Endothelial cell of umbilical vein (primary cell): Measurements from ENCODE around the gene GPATCH4. TPM values are rescaled to one million over a fixed set of nuclear protein-coding genes. Genes with fewer than 3 reads are reported as not detected.

ENCODE experiments used
- BruUV-seq: library from RNA; stranded (reverse); fragments of 400-500 nt; replicated peaks from 2 replicates; lab custom pipeline; 2021; lab: Mats Ljungman, UMichigan
- CTCF ChIA-PET: fragments of 300-600, 350-600 bp; sonication (Branson Sonifier 250); formaldehyde crosslinking; loops from one replicate; lab custom pipeline; 2021; ENCODE audit warnings: antibody characterized with exemption, inconsistent platforms; lab: Charles Lee
- POLR2A ChIA-PET: fragments of 300-600, 350-600 bp; sonication (Branson Sonifier 250); formaldehyde crosslinking; loops from one replicate; lab custom pipeline; 2021; ENCODE audit warnings: antibody characterized with exemption, inconsistent platforms; lab: Charles Lee
- DNase-seq: peaks from one replicate; pipeline ENCODE4 v3.0.0-alpha.2; 2011; ENCODE audit warnings: low read depth, low spot score
- FAIRE-seq: peaks from 2 replicates; lab custom pipeline; 2011; peaks lifted over from hg19 to GRCh38; lab: Jason Lieb, UNC
- H2AFZ ChIP-seq: 2 replicates; pipeline ENCODE4 v1.6.0; 2012; ENCODE audit warnings: low read depth, low read length, control low read depth, inconsistent platforms
- H3K27ac ChIP-seq: 2 replicates; pipeline ENCODE4 v1.5.1; 2011; ENCODE audit warnings: low read depth, mild to moderate bottlenecking, control low read depth, low read length, moderate library complexity; ENCODE audit not compliant: insufficient read depth
- H3K27me3 ChIP-seq, 2 experiments: 2 replicates each; pipeline versions ENCODE4 v1.6.0 to v1.6.1; 2011; ENCODE audit warnings: low read length in 2 of 2, mixed read lengths in 1 of 2; ENCODE audit not compliant: control insufficient read depth in 2 of 2, insufficient read depth in 2 of 2
- H3K36me3 ChIP-seq, 2 experiments: 2 replicates in 1 of 2; 3 replicates in 1 of 2; pipeline ENCODE4 v1.5.1; 2011; ENCODE audit warnings: low read length in 2 of 2, mild to moderate bottlenecking in 1 of 2, moderate library complexity in 1 of 2; ENCODE audit not compliant: control insufficient read depth in 2 of 2, insufficient read depth in 2 of 2; ENCODE audit errors: extremely low read depth in 1 of 2
- H3K4me1 ChIP-seq: 3 replicates; pipeline ENCODE4 v1.5.1; 2011; ENCODE audit warnings: mild to moderate bottlenecking, low read length; ENCODE audit not compliant: control insufficient read depth, insufficient read depth; ENCODE audit errors: extremely low read depth
- H3K4me2 ChIP-seq: 2 replicates; pipeline ENCODE4 v1.6.1; 2011; ENCODE audit warnings: low read length, control low read depth, mixed read lengths; ENCODE audit not compliant: insufficient read depth
- H3K4me3 ChIP-seq, 3 experiments: fragments of 200-600 bp in 1 of 3; sonication (generic), shearing (Covaris generic) in 1 of 3; replicated peaks in 1 of 3; 2 replicates each; pipeline ENCODE4 v1.5.1; 2011 to 2016; ENCODE audit warnings: control low read depth in 3 of 3, low read length in 3 of 3, mild to moderate bottlenecking in 2 of 3, inconsistent platforms in 1 of 3, low read depth in 1 of 3, moderate library complexity in 1 of 3; ENCODE audit not compliant: insufficient read depth in 1 of 3
- H3K79me2 ChIP-seq: 2 replicates; pipeline ENCODE4 v1.6.0; 2012; ENCODE audit warnings: low read length, inconsistent platforms; ENCODE audit not compliant: control insufficient read depth, insufficient read depth
- H3K9ac ChIP-seq: replicated peaks from 2 replicates; pipeline ENCODE3; 2011; ENCODE audit warnings: low read length, control low read depth; ENCODE audit not compliant: insufficient read depth; ENCODE audit errors: extremely low read depth
- H3K9me1 ChIP-seq: replicated peaks from 3 replicates; pipeline ENCODE4 v1.6.0; 2011; ENCODE audit warnings: mild to moderate bottlenecking, low read length; ENCODE audit not compliant: control insufficient read depth, insufficient read depth; ENCODE audit errors: extremely low read depth
- H3K9me3 ChIP-seq: replicated peaks from 2 replicates; pipeline ENCODE4 v1.5.1; 2012; ENCODE audit warnings: low read length, inconsistent platforms; ENCODE audit not compliant: control insufficient read depth, insufficient read depth
- H4K20me1 ChIP-seq: replicated peaks from 2 replicates; pipeline ENCODE3; 2011; ENCODE audit warnings: mild to moderate bottlenecking, low read length; ENCODE audit not compliant: control insufficient read depth, insufficient read depth; ENCODE audit errors: extremely low read depth
- CTCF ChIP-seq, 2 donors: IDR thresholded peaks; 1 replicate in 1 of 2; 2 replicates in 1 of 2; pipeline ENCODE4 v1.5.1; 2011; ENCODE audit warnings: low read length in 2 of 2, mild to moderate bottlenecking in 2 of 2, moderate library complexity in 2 of 2, control low read depth in 1 of 2, inconsistent platforms in 1 of 2, low read depth in 1 of 2; ENCODE audit not compliant: insufficient read depth in 1 of 2; ENCODE audit errors: extremely low read depth in 1 of 2
- EZH2 ChIP-seq: IDR thresholded peaks from 2 replicates; pipeline ENCODE4 v1.6.1; 2012; ENCODE audit warnings: borderline replicate concordance, low read depth, mild to moderate bottlenecking, moderate library complexity, low read length, inconsistent platforms; ENCODE audit not compliant: severe bottlenecking
- FOS ChIP-seq: IDR thresholded peaks from 2 replicates; pipeline ENCODE4 v1.6.1; 2011; ENCODE audit warnings: mild to moderate bottlenecking, low read length, moderate library complexity, borderline replicate concordance; ENCODE audit not compliant: insufficient read depth
- JUN ChIP-seq: IDR thresholded peaks from 2 replicates; pipeline ENCODE4 v1.6.1; 2011; ENCODE audit warnings: borderline replicate concordance, low read depth; ENCODE audit not compliant: insufficient read length, insufficient read depth
- MAX ChIP-seq: IDR thresholded peaks from 2 replicates; pipeline ENCODE4 v1.6.1; 2011; ENCODE audit not compliant: insufficient read depth, insufficient read length
- MYC ChIP-seq: IDR thresholded peaks from one replicate; pipeline ENCODE4 v1.6.1; 2011; ENCODE audit warnings: mild to moderate bottlenecking, low read depth, low read length
- dilution Hi-C: fragments of 300-500 bp; cut with MboI; formaldehyde crosslinking; loops from one replicate; pipeline ENCODE4 v1.15.0; 2019; ENCODE audit warnings: low sequenced_read_pairs; ENCODE audit not compliant: extremely low pct_ligation_motif_present
- intact Hi-C: fragments of 100-400 bp; cut with micrococcal nuclease; formaldehyde crosslinking; loops from one replicate; pipeline ENCODE4 v1.10.0; 2022
- polyA plus RNA-seq, 4 experiments: library from polyadenylated mRNA; depleted of rRNA in 3 of 4; stranded (reverse) in 3 of 4; unstranded in 1 of 4; fragments of >200 nt; gene quantifications; 2 replicates each; pipeline versions ENCODE4 v1.2.1 to v1.2.3, GENCODE V29; 2011 to 2012; ENCODE audit warnings: missing spikeins in 1 of 4
- total RNA-seq: library from RNA; stranded (reverse); gene quantifications from 2 replicates; pipeline ENCODE4 v1.2.3, GENCODE V29; 2021

Gene GPATCH4
- total and polyA plus RNA-seq, 2 donors (not counting 3 experiments of a cell fraction or from before 2014, with no cell fraction given): 22.4 to 29.2 TPM

GRCh38 chr1:156619582-156619955 is 18.3 kb upstream of the GPATCH4 start:
- H3K4me2 ChIP-seq: no peak overlapping the region
- no TSS peak for BruUV-seq
- DNase-seq (no peak), FAIRE-seq (no peak)
- POLR2A ChIA-PET: no interaction called here
- H3K9me3 ChIP-seq: no peaks in the 10 kb centered on the region
- no peak overlapping the region for H3K9ac ChIP-seq
- peaks cover 11% of the 10 kb centered on the region for H3K4me1 ChIP-seq
- no peak overlapping the region for H2AFZ ChIP-seq
- no peaks in the 10 kb centered on the region for H3K36me3 ChIP-seq
- no peaks in the 10 kb centered on the region for H3K9me1 ChIP-seq
- no peak overlapping the region for H3K4me3 ChIP-seq
- intact Hi-C loops (no loop called here), dilution Hi-C loops (no loop called here)
- H3K27me3 ChIP-seq: peaks cover 35 to 44% of the 10 kb centered on the region in 2 experiments
- no peaks in the 10 kb centered on the region for H4K20me1 ChIP-seq
- H3K79me2 ChIP-seq: no peaks in the 10 kb centered on the region
- TF ChIP-seq CTCF (IDR thresholded peaks at IDR 0.05; ENCODE audit: extremely low read depth in 1 of 2, insufficient read depth in 1 of 2, low read depth in 1 of 2, low read length in 2 of 2) (no peak), JUN (no peak), MAX (no peak)
- no peak overlapping the region for H3K27ac ChIP-seq
- CTCF ChIA-PET: interaction anchor here (0.7 to 13.8 kb wide), 11 partner anchors 11 to 308 kb away, joined by 3 to 237 read pairs (median 9); partner anchors contain the start of gene CRABP2

- Histone ChIP-seq H2AFZ (no peak within 1 kb of the TSS), H3K9me3 (no peaks in the 10 kb centered on the region), H3K4me1 (peaks cover 8% of the 10 kb centered on the region), H3K79me2 (no peaks in the 10 kb centered on the region), H3K9ac (no peak within 1 kb of the TSS), H3K36me3 (no peaks in the 10 kb centered on the region), H3K4me2 (no peak within 1 kb of the TSS), H3K27me3 (peaks cover 32 to 43% of the 10 kb centered on the region in 2 experiments), H3K4me3 (no peak within 1 kb of the TSS), H3K9me1 (no peaks in the 10 kb centered on the region), H4K20me1 (no peaks in the 10 kb centered on the region), H3K27ac (no peak within 1 kb of the TSS)
- intact Hi-C loops (no loop called here), dilution Hi-C loops (no loop called here)
- ChIA-PET CTCF (interaction anchor here (0.7 to 13.8 kb wide), 10 partner anchors 11 to 309 kb away, joined by 3 to 237 read pairs (median 10); partner anchors contain the start of gene CRABP2), POLR2A (no interaction called here)
- FAIRE-seq (peak; percentile 64), DNase-seq (peak; percentile 20)
- TF ChIP-seq FOS (no peak), JUN (no peak), CTCF (IDR thresholded peaks at IDR 0.05; ENCODE audit: extremely low read depth in 1 of 2, insufficient read depth in 1 of 2, low read depth in 1 of 2, low read length in 2 of 2) (peak; percentile 23 to 56), MYC (no peak), MAX (no peak), EZH2 (no peak)
- no TSS peak for BruUV-seq
These were observed 17.7 kb upstream of the GPATCH4 start, which contains the start of gene HAPLN2 for GRCh38 chr1:156618853-156619581. Gene HAPLN2 (plus strand): TSS chr1:156619415. CDS start chr1:156623491, 4,076 bp downstream.
